ENCODE data around the gene CEP70. TPM values are rescaled to one million over a fixed set of nuclear protein-coding genes. Genes with fewer than 3 reads are reported as not detected.
"Not testable (repeated sequence)": the region's sequence is repeated elsewhere in the genome, so short reads cannot be mapped to it uniquely, and the experiment has no call there.

Gene CEP70
- total and polyA plus RNA-seq, 8 donors, result 13.6 to 44.0 (median 22.8) TPM

- ATAC-seq, result no peak
- Histone ChIP-seq H3K36me3 (peaks cover 0 to 20% (median 13%) of the 10 kb centered on the region in 3 donors), H3K9me3 (no peaks in the 10 kb centered on the region), H3K4me1 (no peaks in the 10 kb centered on the region), H3K4me3 (no peak overlapping the region), H3K27me3 (no peaks in the 10 kb centered on the region), H3K27ac (no peak overlapping the region)
- DNase-seq, result no peak
- no peak for TF ChIP-seq CTCF (IDR thresholded peaks at IDR 0.05)
- intact Hi-C loops (cut with DNase I), result no loop called here
- FAIRE-seq, result no peak
Measured at GRCh38 chr3:138539352-138539751, 54.7 kb downstream of the CEP70 start.

GRCh38 chr3:138521445-138521844, 72.6 kb downstream of the CEP70 start:
- H3K9me3 ChIP-seq; H3K27ac ChIP-seq; H3K4me1 ChIP-seq; H3K4me3 ChIP-seq; H3K27me3 ChIP-seq; FAIRE-seq; ATAC-seq; intact Hi-C loops (cut with DNase I): not testable (repeated sequence)
- DNase-seq, result peak in 1 of 6 donors; percentile 58
- peaks cover 0 to 16% (median 7%) of the 10 kb centered on the region in 3 donors for H3K36me3 ChIP-seq
- WGBS, 2 donors, result 98% methylated on average over 23 of the region's 23 CpGs

GRCh38 chr3:138513090-138513843, 80.8 kb downstream of the CEP70 start:
- FAIRE-seq (no peak), ATAC-seq (no peak)

GRCh38 chr3:138511945-138512344, 82.1 kb downstream of the CEP70 start:
- no peaks in the 10 kb centered on the region for H3K4me1 ChIP-seq
- intact Hi-C loops (cut with DNase I), result no loop called here
- H3K4me3 ChIP-seq, result no peak overlapping the region
- no peak overlapping the region for H3K27ac ChIP-seq
- H3K9me3 ChIP-seq, result no peaks in the 10 kb centered on the region
- ATAC-seq (no peak), FAIRE-seq (no peak), DNase-seq (no peak)
- H3K36me3 ChIP-seq, result peaks cover 0 to 1% (median 0%) of the 10 kb centered on the region in 3 donors
- H3K27me3 ChIP-seq, result no peaks in the 10 kb centered on the region
- TF ChIP-seq CTCF (IDR thresholded peaks at IDR 0.05), result no peak

More at GRCh38 chr3:138513090-138513843, 80.8 kb downstream of the CEP70 start:
- Histone ChIP-seq H3K4me3 (no peak overlapping the region), H3K27me3 (no peaks in the 10 kb centered on the region), H3K4me1 (no peaks in the 10 kb centered on the region), H3K36me3 (peaks cover 0 to 12% (median 6%) of the 10 kb centered on the region in 3 donors), H3K9me3 (no peaks in the 10 kb centered on the region), H3K27ac (no peak overlapping the region)
- TF ChIP-seq CTCF (IDR thresholded peaks at IDR 0.05), result no peak
- no peak for DNase-seq
- intact Hi-C loops (cut with DNase I), result no loop called here
- WGBS, 2 donors, result 70 to 75% methylated on average over 2 of the region's 2 CpGs

- ATAC-seq (no peak), DNase-seq (no peak), FAIRE-seq (no peak)
- TF ChIP-seq CTCF (IDR thresholded peaks at IDR 0.05), result no peak
- Histone ChIP-seq H3K4me3 (no peak overlapping the region), H3K27me3 (no peaks in the 10 kb centered on the region), H3K27ac (no peak overlapping the region), H3K36me3 (peaks cover 0 to 6% (median 0%) of the 10 kb centered on the region in 3 donors), H3K9me3 (no peaks in the 10 kb centered on the region), H3K4me1 (no peaks in the 10 kb centered on the region)
- WGBS, 2 donors, result 96 to 97% methylated on average over 2 of the region's 2 CpGs
- intact Hi-C loops (cut with DNase I), result no loop called here
Measured at GRCh38 chr3:138509586-138509985, 84.5 kb downstream of the CEP70 start.

Data from pancreas (tissue), 10 donors.